Measurements from ENCODE around the gene NOVA1.

The NOVA1 gene

GRCh38 chr14:26448181-26448855 lies 149.5 kb downstream of the NOVA1 start:
- no peak for DNase-seq (ENCODE audit: low spot score)

GRCh38 chr14:26444822-26445221 lies 153.0 kb downstream of the NOVA1 start:
- no peak for DNase-seq (ENCODE audit: low spot score)

GRCh38 chr14:26443654-26444053 lies 154.2 kb downstream of the NOVA1 start:
- DNase-seq (ENCODE audit: low spot score): no peak

GRCh38 chr14:26429205-26429604 lies 168.6 kb downstream of the NOVA1 start:
- no peak for DNase-seq (ENCODE audit: low spot score)

GRCh38 chr14:26427097-26427496 lies 170.7 kb downstream of the NOVA1 start:
- no peak for DNase-seq (ENCODE audit: low spot score)

GRCh38 chr14:26424537-26424936 lies 173.3 kb downstream of the NOVA1 start:
- no peak for DNase-seq (ENCODE audit: low spot score)

- no peak for DNase-seq (ENCODE audit: low spot score)
Measured at GRCh38 chr14:26415618-26416123, 182.2 kb downstream of the NOVA1 start.

- no peak for DNase-seq (ENCODE audit: low spot score)
Measured at GRCh38 chr14:26414926-26415325, 182.9 kb downstream of the NOVA1 start.

GRCh38 chr14:26414103-26414502 lies 183.7 kb downstream of the NOVA1 start:
- DNase-seq (ENCODE audit: low spot score): no peak

GRCh38 chr14:26412421-26412820 lies 185.4 kb downstream of the NOVA1 start:
- no peak for DNase-seq (ENCODE audit: low spot score)

GRCh38 chr14:26410189-26410685 lies 187.6 kb downstream of the NOVA1 start:
- DNase-seq (ENCODE audit: low spot score): no peak

GRCh38 chr14:26404927-26405326 lies 192.9 kb downstream of the NOVA1 start:
- no peak for DNase-seq (ENCODE audit: low spot score)

GRCh38 chr14:26403760-26404159 lies 194.1 kb downstream of the NOVA1 start:
- no peak for DNase-seq (ENCODE audit: low spot score)

GRCh38 chr14:26402126-26402525 lies 195.7 kb downstream of the NOVA1 start:
- DNase-seq (ENCODE audit: low spot score): no peak

GRCh38 chr14:26401179-26401968 lies 196.5 kb downstream of the NOVA1 start:
- DNase-seq (ENCODE audit: low spot score): no peak

- DNase-seq (ENCODE audit: low spot score): no peak
Measured at GRCh38 chr14:26400373-26400772, 197.5 kb downstream of the NOVA1 start.

- DNase-seq (ENCODE audit: low spot score): no peak
Measured at GRCh38 chr14:26398616-26399015, 199.2 kb downstream of the NOVA1 start.
